ENCODE measurements around the gene TRIM17.
A peak's percentile ranks its signal among the peaks of the same experiment; 100 is the strongest.

The TRIM17 gene

DNA sequence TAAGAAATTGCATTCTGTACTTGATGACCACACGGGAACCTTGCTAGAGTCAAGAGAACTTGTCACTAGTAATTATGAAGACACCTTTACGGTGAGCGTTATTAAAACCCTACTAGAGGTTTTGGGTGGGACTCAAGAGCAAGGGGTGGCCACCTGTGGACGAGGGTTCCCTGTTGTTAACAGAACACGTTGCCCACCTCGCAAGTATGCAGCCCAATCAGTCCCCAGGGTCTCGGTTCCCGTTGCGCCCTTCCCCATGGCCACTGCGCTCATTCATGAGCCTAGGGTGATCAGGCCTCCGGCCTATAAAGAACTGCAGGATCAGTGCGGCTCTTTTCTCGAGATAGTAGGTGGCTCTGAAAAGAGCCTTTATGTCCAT lies 40.3 kb upstream of the TRIM17 start:
- Histone ChIP-seq H3K4me1 (ENCODE audit: control insufficient read depth, insufficient read depth, low read length) (peaks cover 15% of the 10 kb centered on the region), H3K9ac (ENCODE audit: low read length) (peak overlapping the region; percentile 48), H3K27me3 (replicated peaks; ENCODE audit: control insufficient read depth, insufficient read depth, low read length) (peaks cover 9% of the 10 kb centered on the region), H3K9me3 (ENCODE audit: control insufficient read depth, low read length) (no peaks in the 10 kb centered on the region), H3K36me3 (ENCODE audit: control insufficient read depth, insufficient read depth, low read length, severe bottlenecking) (no peaks in the 10 kb centered on the region), H3K4me3 (ENCODE audit: low read length) (peak overlapping the region; percentile 81)
- DNase-seq (ENCODE audit: low read depth) = no peak

DNA sequence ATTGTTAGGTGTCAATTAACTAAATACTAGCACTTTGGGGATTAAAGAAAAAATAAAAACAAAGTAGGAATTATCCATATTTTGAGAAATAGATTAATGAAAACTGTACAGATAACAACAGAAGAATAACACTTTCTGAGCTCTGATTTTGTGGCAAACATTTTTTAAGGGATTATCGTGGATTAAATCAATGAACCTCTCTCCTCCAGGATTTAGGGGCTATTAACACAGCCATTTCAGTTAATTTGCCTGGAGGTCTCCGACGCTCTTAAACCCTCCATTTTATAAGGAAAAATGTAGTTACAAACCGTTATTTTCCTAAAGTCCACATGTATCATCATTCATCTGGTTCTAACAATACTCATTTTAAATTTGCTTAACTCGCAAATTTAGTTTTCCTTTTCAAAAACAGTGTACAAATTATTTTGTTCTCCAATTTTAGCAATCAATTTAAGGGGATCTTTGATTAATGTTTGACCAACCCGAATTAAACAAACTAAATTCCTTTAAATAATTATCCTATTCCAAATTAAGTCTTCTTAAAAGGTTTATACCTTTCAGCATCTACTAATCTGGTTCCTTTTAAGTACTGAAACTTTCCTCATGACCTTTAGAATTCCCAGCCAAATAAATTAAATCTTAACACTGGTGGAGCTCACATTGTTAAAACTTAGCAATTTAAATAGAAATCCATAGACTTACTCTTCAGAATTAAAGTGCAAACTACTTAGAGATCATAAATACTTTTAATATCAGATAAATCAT lies 39.8 kb upstream of the TRIM17 start:
- Histone ChIP-seq H3K36me3 (ENCODE audit: control insufficient read depth, insufficient read depth, low read length, severe bottlenecking) (no peaks in the 10 kb centered on the region), H3K4me3 (ENCODE audit: low read length) (peak overlapping the region; percentile 81), H3K9ac (ENCODE audit: low read length) (no peak overlapping the region), H3K27me3 (replicated peaks; ENCODE audit: control insufficient read depth, insufficient read depth, low read length) (peaks cover 3% of the 10 kb centered on the region), H3K4me1 (ENCODE audit: control insufficient read depth, insufficient read depth, low read length) (peaks cover 15% of the 10 kb centered on the region), H3K9me3 (ENCODE audit: control insufficient read depth, low read length) (no peaks in the 10 kb centered on the region)
- no peak for DNase-seq (ENCODE audit: low read depth)

- DNase-seq (ENCODE audit: low read depth) = peak; percentile 49
- H3K9ac ChIP-seq (ENCODE audit: low read length) = no peak overlapping the region
- no peaks in the 10 kb centered on the region for H3K36me3 ChIP-seq (ENCODE audit: control insufficient read depth, insufficient read depth, low read length, severe bottlenecking)
- H3K4me3 ChIP-seq (ENCODE audit: low read length) = no peak overlapping the region
- H3K27me3 ChIP-seq (replicated peaks; ENCODE audit: control insufficient read depth, insufficient read depth, low read length) = no peaks in the 10 kb centered on the region
- H3K9me3 ChIP-seq (ENCODE audit: control insufficient read depth, low read length) = no peaks in the 10 kb centered on the region
- peaks cover 15% of the 10 kb centered on the region for H3K4me1 ChIP-seq (ENCODE audit: control insufficient read depth, insufficient read depth, low read length)
Observed at GRCh38 chr1:228455715-228456114, 39.1 kb upstream of the TRIM17 start.

DNA sequence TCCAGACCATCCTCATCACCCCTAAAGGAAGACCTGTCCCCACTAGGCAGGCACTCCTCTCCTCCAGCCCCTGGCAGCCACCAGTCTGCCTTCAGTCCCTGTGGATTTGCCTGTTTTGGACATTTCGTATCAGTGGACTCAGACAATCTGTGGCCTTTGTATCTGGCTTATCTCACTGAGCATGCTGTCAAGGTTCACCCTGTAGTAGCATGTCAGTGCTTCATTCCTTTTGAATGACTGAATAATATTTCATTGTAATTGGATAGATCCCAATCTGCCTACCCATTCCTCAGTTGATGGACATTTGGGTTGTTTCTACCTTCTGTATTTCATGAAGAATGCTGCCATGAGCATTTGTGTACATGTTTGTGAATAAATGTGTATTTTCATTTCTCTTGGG lies 37.6 kb upstream of the TRIM17 start:
- H3K4me1 ChIP-seq (ENCODE audit: control insufficient read depth, insufficient read depth, low read length) = peaks cover 15% of the 10 kb centered on the region
- no peak overlapping the region for H3K9ac ChIP-seq (ENCODE audit: low read length)
- H3K36me3 ChIP-seq (ENCODE audit: control insufficient read depth, insufficient read depth, low read length, severe bottlenecking) = no peaks in the 10 kb centered on the region
- no peaks in the 10 kb centered on the region for H3K9me3 ChIP-seq (ENCODE audit: control insufficient read depth, low read length)
- no peaks in the 10 kb centered on the region for H3K27me3 ChIP-seq (replicated peaks; ENCODE audit: control insufficient read depth, insufficient read depth, low read length)
- DNase-seq (ENCODE audit: low read depth) = no peak
- H3K4me3 ChIP-seq (ENCODE audit: low read length) = no peak overlapping the region

DNA sequence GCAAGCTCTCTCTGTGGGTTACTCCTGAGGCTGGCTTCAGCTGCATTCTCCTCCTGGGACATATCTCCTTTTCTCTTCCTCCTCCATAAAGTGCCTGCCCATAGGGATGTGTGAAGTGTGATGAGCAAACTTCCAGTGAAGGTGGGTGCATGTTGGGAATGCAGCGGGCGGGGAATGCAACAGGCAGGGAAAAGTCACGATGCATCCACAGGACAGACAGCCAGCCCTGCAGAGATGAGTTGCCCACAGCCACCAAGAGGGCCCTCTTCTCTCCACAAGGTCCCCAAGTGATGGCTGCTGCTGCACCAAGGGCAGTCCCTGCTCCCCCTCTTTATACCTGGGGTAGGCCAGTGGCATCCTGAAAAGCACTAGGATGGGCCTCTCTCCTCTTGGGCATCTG lies 37.0 kb upstream of the TRIM17 start:
- no peak for DNase-seq (ENCODE audit: low read depth)
- no peak overlapping the region for H3K9ac ChIP-seq (ENCODE audit: low read length)
- no peaks in the 10 kb centered on the region for H3K9me3 ChIP-seq (ENCODE audit: control insufficient read depth, low read length)
- H3K27me3 ChIP-seq (replicated peaks; ENCODE audit: control insufficient read depth, insufficient read depth, low read length) = no peaks in the 10 kb centered on the region
- peaks cover 11% of the 10 kb centered on the region for H3K4me1 ChIP-seq (ENCODE audit: control insufficient read depth, insufficient read depth, low read length)
- no peaks in the 10 kb centered on the region for H3K36me3 ChIP-seq (ENCODE audit: control insufficient read depth, insufficient read depth, low read length, severe bottlenecking)
- H3K4me3 ChIP-seq (ENCODE audit: low read length) = no peak overlapping the region

DNA sequence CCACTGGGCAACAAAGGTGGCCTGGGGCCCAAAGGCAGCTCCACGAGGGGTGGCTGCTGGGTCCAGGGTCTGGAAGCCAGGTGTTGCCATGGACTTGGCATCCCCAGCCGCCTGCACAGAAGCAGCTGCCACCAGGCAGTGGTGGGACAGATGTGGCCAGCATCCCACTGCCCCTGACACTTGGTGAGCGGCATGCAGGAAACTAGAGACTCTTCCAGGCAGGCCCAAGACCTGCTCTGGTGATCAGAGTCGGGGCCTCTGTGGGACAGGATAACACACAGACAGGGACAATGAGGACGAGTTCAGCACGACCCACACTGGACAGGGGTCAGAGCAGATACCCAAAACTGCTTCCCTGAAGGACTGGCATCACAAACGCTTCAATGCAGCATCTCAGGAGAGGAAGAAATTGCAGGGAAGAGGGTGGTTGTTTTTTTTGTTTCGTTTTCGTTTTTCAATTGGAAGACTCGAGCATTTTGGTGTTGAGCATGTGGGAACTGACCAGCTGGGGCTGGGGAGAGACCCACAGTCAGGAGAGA lies 36.4 kb upstream of the TRIM17 start:
- H3K9me3 ChIP-seq (ENCODE audit: control insufficient read depth, low read length) = no peaks in the 10 kb centered on the region
- DNase-seq (ENCODE audit: low read depth) = no peak
- no peak overlapping the region for H3K9ac ChIP-seq (ENCODE audit: low read length)
- H3K27me3 ChIP-seq (replicated peaks; ENCODE audit: control insufficient read depth, insufficient read depth, low read length) = no peaks in the 10 kb centered on the region
- peaks cover 6% of the 10 kb centered on the region for H3K4me1 ChIP-seq (ENCODE audit: control insufficient read depth, insufficient read depth, low read length)
- H3K36me3 ChIP-seq (ENCODE audit: control insufficient read depth, insufficient read depth, low read length, severe bottlenecking) = no peaks in the 10 kb centered on the region
- no peak overlapping the region for H3K4me3 ChIP-seq (ENCODE audit: low read length)

DNA sequence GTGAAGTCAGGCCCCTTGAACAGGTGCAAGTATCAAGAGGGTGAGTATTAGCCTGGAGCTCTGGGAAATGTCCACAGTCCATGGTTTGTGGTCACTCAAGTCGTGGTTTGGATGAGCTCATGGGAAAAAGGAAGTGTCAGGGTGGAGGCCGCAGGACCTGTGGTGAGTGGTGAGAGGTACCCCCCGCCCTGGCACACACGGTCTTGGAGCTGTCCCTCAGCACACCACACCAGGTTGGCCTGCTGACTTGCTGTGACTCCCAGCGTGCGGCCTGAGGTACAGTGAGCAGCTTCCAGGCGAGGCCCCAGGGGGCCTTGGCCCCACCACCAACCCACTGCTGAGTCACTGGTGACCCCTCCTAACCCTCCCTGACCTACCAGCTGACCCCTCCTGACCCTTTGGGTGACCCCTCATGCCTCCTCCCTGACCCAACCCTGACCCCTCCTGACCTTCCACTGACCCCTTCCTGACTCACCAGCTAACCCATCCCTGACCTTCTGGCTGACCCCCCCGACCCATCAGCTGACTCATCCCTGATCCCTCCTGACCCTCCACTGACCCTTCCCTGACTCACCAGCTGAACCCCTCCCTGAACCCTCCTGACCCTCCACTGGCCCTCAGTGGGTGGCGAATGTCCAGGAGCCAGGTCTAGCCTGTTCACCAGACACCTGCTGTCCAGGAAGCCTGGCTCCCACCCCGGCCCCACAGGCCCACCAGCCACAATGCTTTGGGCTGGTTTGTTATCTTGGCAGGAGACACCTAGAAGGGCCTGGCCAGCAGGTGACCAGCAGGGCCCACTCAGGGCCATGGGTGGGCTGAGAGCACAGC lies 35.7 kb upstream of the TRIM17 start:
- peaks cover 4% of the 10 kb centered on the region for H3K4me1 ChIP-seq (ENCODE audit: control insufficient read depth, insufficient read depth, low read length)
- H3K27me3 ChIP-seq (replicated peaks; ENCODE audit: control insufficient read depth, insufficient read depth, low read length) = no peaks in the 10 kb centered on the region
- no peak overlapping the region for H3K4me3 ChIP-seq (ENCODE audit: low read length)
- H3K9ac ChIP-seq (ENCODE audit: low read length) = no peak overlapping the region
- no peak for DNase-seq (ENCODE audit: low read depth)
- H3K9me3 ChIP-seq (ENCODE audit: control insufficient read depth, low read length) = no peaks in the 10 kb centered on the region
- H3K36me3 ChIP-seq (ENCODE audit: control insufficient read depth, insufficient read depth, low read length, severe bottlenecking) = no peaks in the 10 kb centered on the region

- no peak for DNase-seq (ENCODE audit: low read depth)
- Histone ChIP-seq H3K4me3 (ENCODE audit: low read length) (no peak overlapping the region), H3K4me1 (ENCODE audit: control insufficient read depth, insufficient read depth, low read length) (peaks cover 7% of the 10 kb centered on the region), H3K9ac (ENCODE audit: low read length) (no peak overlapping the region), H3K27me3 (replicated peaks; ENCODE audit: control insufficient read depth, insufficient read depth, low read length) (peaks cover under 1% of the 10 kb centered on the region), H3K9me3 (ENCODE audit: control insufficient read depth, low read length) (no peaks in the 10 kb centered on the region), H3K36me3 (ENCODE audit: control insufficient read depth, insufficient read depth, low read length, severe bottlenecking) (no peaks in the 10 kb centered on the region)
Observed at GRCh38 chr1:228450200-228450599, 33.5 kb upstream of the TRIM17 start.

GRCh38 chr1:228448372-228448771 lies 31.7 kb upstream of the TRIM17 start:
- Histone ChIP-seq H3K9ac (ENCODE audit: low read length) (no peak overlapping the region), H3K4me1 (ENCODE audit: control insufficient read depth, insufficient read depth, low read length) (peaks cover 7% of the 10 kb centered on the region), H3K36me3 (ENCODE audit: control insufficient read depth, insufficient read depth, low read length, severe bottlenecking) (no peaks in the 10 kb centered on the region), H3K9me3 (ENCODE audit: control insufficient read depth, low read length) (no peaks in the 10 kb centered on the region), H3K27me3 (replicated peaks; ENCODE audit: control insufficient read depth, insufficient read depth, low read length) (peaks cover 3% of the 10 kb centered on the region), H3K4me3 (ENCODE audit: low read length) (no peak overlapping the region)
- DNase-seq (ENCODE audit: low read depth) = no peak

GRCh38 chr1:228446852-228447251 lies 30.2 kb upstream of the TRIM17 start:
- H3K36me3 ChIP-seq (ENCODE audit: control insufficient read depth, insufficient read depth, low read length, severe bottlenecking) = no peaks in the 10 kb centered on the region
- H3K9me3 ChIP-seq (ENCODE audit: control insufficient read depth, low read length) = no peaks in the 10 kb centered on the region
- H3K9ac ChIP-seq (ENCODE audit: low read length) = no peak overlapping the region
- H3K4me1 ChIP-seq (ENCODE audit: control insufficient read depth, insufficient read depth, low read length) = peaks cover 7% of the 10 kb centered on the region
- no peak overlapping the region for H3K4me3 ChIP-seq (ENCODE audit: low read length)
- no peak for DNase-seq (ENCODE audit: low read depth)
- H3K27me3 ChIP-seq (replicated peaks; ENCODE audit: control insufficient read depth, insufficient read depth, low read length) = peaks cover 3% of the 10 kb centered on the region

- H3K4me1 ChIP-seq (ENCODE audit: control insufficient read depth, insufficient read depth, low read length) = peaks cover 7% of the 10 kb centered on the region
- H3K27me3 ChIP-seq (replicated peaks; ENCODE audit: control insufficient read depth, insufficient read depth, low read length) = peaks cover 10% of the 10 kb centered on the region
- H3K9ac ChIP-seq (ENCODE audit: low read length) = peak overlapping the region; percentile 30
- no peaks in the 10 kb centered on the region for H3K36me3 ChIP-seq (ENCODE audit: control insufficient read depth, insufficient read depth, low read length, severe bottlenecking)
- peak; percentile 48 for DNase-seq (ENCODE audit: low read depth)
- H3K4me3 ChIP-seq (ENCODE audit: low read length) = peak overlapping the region; percentile 80
- no peaks in the 10 kb centered on the region for H3K9me3 ChIP-seq (ENCODE audit: control insufficient read depth, low read length)
Observed at GRCh38 chr1:228445843-228446650, 29.4 kb upstream of the TRIM17 start.

Data from adipocyte (in vitro differentiated cells).